H9 (cell line): Measurements from ENCODE around the gene SEMA3C. TPM values are rescaled to one million over a fixed set of nuclear protein-coding genes. Genes with fewer than 3 reads are reported as not detected.
A peak's percentile ranks its signal among the peaks of the same experiment; 100 is the strongest.

ENCODE experiments used
- DNase-seq: peaks from one replicate; pipeline ENCODE4 v3.0.0-alpha.2; 2017
- H2AFZ ChIP-seq: one replicate; pipeline ENCODE4 v1.6.1; 2013; ENCODE audit warnings: mild to moderate bottlenecking, low read length, control low read depth, moderate library complexity
- H2AK5ac ChIP-seq: 2 replicates; pipeline ENCODE4 v1.6.1; 2013; ENCODE audit warnings: low read length, control low read depth, mixed read lengths; ENCODE audit not compliant: insufficient read length
- H2BK120ac ChIP-seq: one replicate; pipeline ENCODE4 v1.6.1; 2013; ENCODE audit warnings: low read depth, mild to moderate bottlenecking, low read length, control low read depth, inconsistent platforms; ENCODE audit not compliant: poor library complexity, severe bottlenecking
- H2BK12ac ChIP-seq: 2 replicates; pipeline ENCODE4 v1.6.1; 2013; ENCODE audit warnings: low read length, control low read depth, mixed read lengths, low read depth; ENCODE audit not compliant: insufficient read length
- H2BK15ac ChIP-seq: 2 replicates; pipeline ENCODE4 v1.6.1; 2013; ENCODE audit warnings: low read depth, low read length, control low read depth
- H2BK20ac ChIP-seq: one replicate; pipeline ENCODE4 v1.6.1; 2013; ENCODE audit warnings: low read depth, mild to moderate bottlenecking, low read length, control low read depth, inconsistent platforms; ENCODE audit not compliant: poor library complexity, severe bottlenecking
- H2BK5ac ChIP-seq: 2 replicates; pipeline ENCODE4 v1.6.1; 2013; ENCODE audit warnings: low read length, control low read depth, mixed read lengths; ENCODE audit not compliant: insufficient read length
- H3K14ac ChIP-seq: 2 replicates; pipeline ENCODE4 v1.6.1; 2013; ENCODE audit warnings: low read length, control low read depth; ENCODE audit not compliant: insufficient read depth
- H3K18ac ChIP-seq: 2 replicates; pipeline ENCODE4 v1.6.1; 2013; ENCODE audit warnings: low read depth, mild to moderate bottlenecking, mixed read lengths, low read length, control low read depth; ENCODE audit not compliant: insufficient read length
- H3K23ac ChIP-seq: 2 replicates; pipeline ENCODE4 v1.6.1; 2013; ENCODE audit warnings: low read length, control low read depth, mixed read lengths, low read depth; ENCODE audit not compliant: insufficient read length
- H3K23me2 ChIP-seq: 2 replicates; pipeline ENCODE4 v1.6.1; 2013; ENCODE audit warnings: low read depth, mild to moderate bottlenecking, mixed read lengths, low read length, control low read depth; ENCODE audit not compliant: insufficient read length, poor library complexity, severe bottlenecking
- H3K27ac ChIP-seq: 2 replicates; pipeline ENCODE4 v1.5.1; 2013; ENCODE audit warnings: low read length, control low read depth, mixed read lengths, low read depth; ENCODE audit not compliant: insufficient read length
- H3K27me3 ChIP-seq: 2 replicates; pipeline ENCODE4 v1.6.1; 2013; ENCODE audit warnings: low read length, control low read depth, inconsistent platforms; ENCODE audit not compliant: insufficient read depth
- H3K4ac ChIP-seq: 2 replicates; pipeline ENCODE4 v1.6.1; 2013; ENCODE audit warnings: low read depth, mild to moderate bottlenecking, control low read depth, inconsistent platforms, low read length, moderate library complexity
- H3K4me1 ChIP-seq: 2 replicates; pipeline ENCODE4 v1.6.1; 2013; ENCODE audit warnings: low read length, control low read depth, inconsistent platforms; ENCODE audit not compliant: insufficient read depth
- H3K4me2 ChIP-seq: 2 replicates; pipeline ENCODE4 v1.6.1; 2013; ENCODE audit warnings: low read length, control low read depth, mixed read lengths; ENCODE audit not compliant: insufficient read length, insufficient read depth
- H3K56ac ChIP-seq: 2 replicates; pipeline ENCODE4 v1.6.1; 2013; ENCODE audit warnings: low read depth, mild to moderate bottlenecking, mixed read lengths, low read length, control low read depth; ENCODE audit not compliant: insufficient read length
- H3K79me1 ChIP-seq: 2 replicates; pipeline ENCODE4 v1.6.1; 2013; ENCODE audit warnings: low read depth, mild to moderate bottlenecking, moderate library complexity, low read length, control low read depth, inconsistent platforms; ENCODE audit not compliant: insufficient read depth, poor library complexity, severe bottlenecking
- H3K79me2 ChIP-seq: 2 replicates; pipeline ENCODE4 v1.6.1; 2013; ENCODE audit warnings: low read length, control low read depth, inconsistent platforms; ENCODE audit not compliant: insufficient read depth
- H3K9ac ChIP-seq: 2 replicates; pipeline ENCODE4 v1.6.1; 2013; ENCODE audit warnings: low read length, control low read depth, mixed read lengths; ENCODE audit not compliant: insufficient read length; ENCODE audit errors: extremely low read depth
- H3K9me3 ChIP-seq: one replicate; pipeline ENCODE4 v1.6.1; 2013; ENCODE audit warnings: low read depth, low read length, inconsistent platforms; ENCODE audit not compliant: control insufficient read depth
- H3T11ph ChIP-seq: one replicate; pipeline ENCODE4 v1.6.1; 2013; ENCODE audit warnings: mild to moderate bottlenecking, low read length, control low read depth, inconsistent platforms
- H4K20me1 ChIP-seq: one replicate; pipeline ENCODE4 v1.6.1; 2013; ENCODE audit not compliant: control insufficient read depth, insufficient read length, insufficient read depth
- H4K5ac ChIP-seq: 2 replicates; pipeline ENCODE4 v1.6.1; 2013; ENCODE audit warnings: low read depth, mild to moderate bottlenecking, mixed read lengths, low read length, control low read depth; ENCODE audit not compliant: insufficient read length
- H4K8ac ChIP-seq: replicated peaks from 2 replicates; pipeline ENCODE4 v1.6.1; 2013; ENCODE audit warnings: low read length, control low read depth, mixed read lengths, low read depth; ENCODE audit not compliant: insufficient read length
- H4K91ac ChIP-seq: 2 replicates; pipeline ENCODE4 v1.6.1; 2013; ENCODE audit warnings: low read depth, mild to moderate bottlenecking, moderate library complexity, mixed read lengths, low read length, control low read depth; ENCODE audit not compliant: insufficient read length
- H3K27ac Mint-ChIP-seq, 3 experiments: 2 replicates in 2 of 3; 3 replicates in 1 of 3; pipeline ENCODE4 v1.8.0; 2020 to 2021; ENCODE audit warnings: mixed read lengths in 3 of 3, mild to moderate bottlenecking in 1 of 3, moderate library complexity in 1 of 3
- H3K27me3 Mint-ChIP-seq: 2 replicates; pipeline ENCODE4 v1.8.0; 2021; ENCODE audit warnings: low read depth, mild to moderate bottlenecking, moderate library complexity, mixed read lengths
- H3K36me3 Mint-ChIP-seq, 3 experiments: 2 replicates in 2 of 3; 3 replicates in 1 of 3; pipeline ENCODE4 v1.8.0; 2020 to 2021; ENCODE audit warnings: low read depth in 3 of 3, mixed read lengths in 3 of 3; ENCODE audit not compliant: insufficient read depth in 1 of 3
- H3K4me1 Mint-ChIP-seq, 2 experiments: 2 replicates each; pipeline ENCODE4 v1.8.0; 2020; ENCODE audit warnings: mixed read lengths in 2 of 2
- H3K4me3 Mint-ChIP-seq, 2 experiments: 2 replicates in 1 of 2; 3 replicates in 1 of 2; pipeline ENCODE4 v1.8.0; 2020 to 2021; ENCODE audit warnings: mild to moderate bottlenecking in 2 of 2, mixed read lengths in 2 of 2, moderate library complexity in 1 of 2
- H3K9me3 Mint-ChIP-seq, 2 experiments: 2 replicates in 1 of 2; 3 replicates in 1 of 2; pipeline ENCODE4 v1.8.0; 2020; ENCODE audit warnings: mild to moderate bottlenecking in 2 of 2, mixed read lengths in 2 of 2, moderate library complexity in 1 of 2
- WGBS: extraction: QIAGEN DNeasy Blood & Tissue Kit; methylation state at CpG from one replicate; pipeline ENCODE4 v1.1.7; 2013; ENCODE audit warnings: missing lambda C conversion rate, low lambda C conversion rate, mixed read lengths; ENCODE audit not compliant: insufficient read length; ENCODE audit errors: extremely low coverage; 5-methylcytosine and 5-hydroxymethylcytosine counted together
- total RNA-seq: library from RNA; stranded (reverse); gene quantifications from 2 replicates; pipeline ENCODE4 v1.2.1, GENCODE V29; 2021
- TF ChIP-seq, protein P1 (sequence below): fragments of 200-600 bp; sonication (generic); conservative IDR thresholded peaks from 3 replicates; pipeline ENCODE4 v1.8.0; 2021; ENCODE audit warnings: antibody characterized with exemption, mild to moderate bottlenecking

Gene SEMA3C
- total RNA-seq, 1 experiment from 2014 or later = 1.6 TPM

- no peak overlapping the region for H2BK20ac ChIP-seq
- H3K18ac ChIP-seq = no peak overlapping the region
- no peaks in the 10 kb centered on the region; the same call in 1 of the 2 replicates for H3K27me3 ChIP-seq
- Mint-ChIP-seq H3K9me3 (no peaks in the 10 kb centered on the region; a peak in 1 of 5 replicates), H3K4me3 (no peak overlapping the region), H3K4me1 (peaks cover 14 to 23% of the 10 kb centered on the region in 2 experiments), H3K27me3 (no peaks in the 10 kb centered on the region), H3K27ac (no peak overlapping the region), H3K36me3 (no peaks in the 10 kb centered on the region)
- H2AK5ac ChIP-seq = no peak overlapping the region
- no peaks in the 10 kb centered on the region for H3K23me2 ChIP-seq
- no peaks in the 10 kb centered on the region for H4K20me1 ChIP-seq
- no peaks in the 10 kb centered on the region for H3K9me3 ChIP-seq
- H3K4me1 ChIP-seq = no peaks in the 10 kb centered on the region
- H3K23ac ChIP-seq = no peak overlapping the region
- H3K4ac ChIP-seq = no peak overlapping the region
- no peaks in the 10 kb centered on the region for H3K79me2 ChIP-seq
- no peak overlapping the region for H4K8ac ChIP-seq
- no peak overlapping the region for H3K4me2 ChIP-seq
- TF ChIP-seq, protein P1, sequence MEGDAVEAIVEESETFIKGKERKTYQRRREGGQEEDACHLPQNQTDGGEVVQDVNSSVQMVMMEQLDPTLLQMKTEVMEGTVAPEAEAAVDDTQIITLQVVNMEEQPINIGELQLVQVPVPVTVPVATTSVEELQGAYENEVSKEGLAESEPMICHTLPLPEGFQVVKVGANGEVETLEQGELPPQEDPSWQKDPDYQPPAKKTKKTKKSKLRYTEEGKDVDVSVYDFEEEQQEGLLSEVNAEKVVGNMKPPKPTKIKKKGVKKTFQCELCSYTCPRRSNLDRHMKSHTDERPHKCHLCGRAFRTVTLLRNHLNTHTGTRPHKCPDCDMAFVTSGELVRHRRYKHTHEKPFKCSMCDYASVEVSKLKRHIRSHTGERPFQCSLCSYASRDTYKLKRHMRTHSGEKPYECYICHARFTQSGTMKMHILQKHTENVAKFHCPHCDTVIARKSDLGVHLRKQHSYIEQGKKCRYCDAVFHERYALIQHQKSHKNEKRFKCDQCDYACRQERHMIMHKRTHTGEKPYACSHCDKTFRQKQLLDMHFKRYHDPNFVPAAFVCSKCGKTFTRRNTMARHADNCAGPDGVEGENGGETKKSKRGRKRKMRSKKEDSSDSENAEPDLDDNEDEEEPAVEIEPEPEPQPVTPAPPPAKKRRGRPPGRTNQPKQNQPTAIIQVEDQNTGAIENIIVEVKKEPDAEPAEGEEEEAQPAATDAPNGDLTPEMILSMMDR = peak; percentile 57
- H4K5ac ChIP-seq = no peak overlapping the region
- no peak overlapping the region for H3K14ac ChIP-seq
- no peak overlapping the region for H3K56ac ChIP-seq
- no peak for DNase-seq
- no peak overlapping the region for H2BK5ac ChIP-seq
- no peak overlapping the region for H2BK12ac ChIP-seq
- H2AFZ ChIP-seq = no peak overlapping the region
- H3K27ac ChIP-seq = no peak overlapping the region
- no peak overlapping the region for H3K9ac ChIP-seq
- no peak overlapping the region for H2BK15ac ChIP-seq
- 100% methylated on average over 1 of the region's 6 CpGs for WGBS
- no peak overlapping the region for H4K91ac ChIP-seq
- H2BK120ac ChIP-seq = no peak overlapping the region
- no peaks in the 10 kb centered on the region for H3K79me1 ChIP-seq
- H3T11ph ChIP-seq = no peak overlapping the region
These were observed 186.2 kb downstream of the SEMA3C start for GRCh38 chr7:80732630-80733029.
